Heart left ventricle (tissue), 13 donors: ENCODE data around the gene CTXN3.

Experiments
- POLR2A ChIP-seq, 2 donors: fragments of 450-650 bp; IDR thresholded peaks; one replicate each; pipeline ENCODE4 v1.6.1; 2017; ENCODE audit warnings: antibody characterized with exemption in 2 of 2, mild to moderate bottlenecking in 2 of 2, moderate library complexity in 2 of 2
- TF ChIP-seq, protein P1 (sequence below), 12 donors: fragments of 200-600 bp; sonication (generic) in 4 of 12; IDR thresholded peaks; one replicate each; pipeline versions ENCODE4 v1.5.0 to v1.8.0; 2018 to 2022; ENCODE audit warnings: antibody characterized with exemption in 12 of 12, mild to moderate bottlenecking in 5 of 12
- donor health status: ischemic (EF 13 %, LVEDD 7.1; RV severe dilation, severe dysfunction).
- donor health status: DM: no; HTN: yes; CAD: no.
- donor health status: DM: no; HTN: no; CAD: no.
- donor health status: ischemic (EF 25% LVEDD 6.9; RV normal size, moderate dysfunction).
- donor health status: ischemic (EF 25% LVEDD 5.7; RV mildly dilated, moderate dysfunction).
- donor health status: ischemic (EF 35%, LVEDD 5.7; RV mildly dilated, moderate dysfunction).
- donor health status: nonischemic (EF 11% LVEDD 7.7; RV severe dilation, severe dysfunction).
- donor health status: DM: yes; HTN: yes; CAD: no.
- donor health status: PGD.
- donor health status: ischemic (EF 29% LVEDD 5.4; RV normal size, mild dysfunction).
- donor health status: nonischemic (EF 23%, LVEDD 6.1; RV moderate dilation, normal function).

DNA sequence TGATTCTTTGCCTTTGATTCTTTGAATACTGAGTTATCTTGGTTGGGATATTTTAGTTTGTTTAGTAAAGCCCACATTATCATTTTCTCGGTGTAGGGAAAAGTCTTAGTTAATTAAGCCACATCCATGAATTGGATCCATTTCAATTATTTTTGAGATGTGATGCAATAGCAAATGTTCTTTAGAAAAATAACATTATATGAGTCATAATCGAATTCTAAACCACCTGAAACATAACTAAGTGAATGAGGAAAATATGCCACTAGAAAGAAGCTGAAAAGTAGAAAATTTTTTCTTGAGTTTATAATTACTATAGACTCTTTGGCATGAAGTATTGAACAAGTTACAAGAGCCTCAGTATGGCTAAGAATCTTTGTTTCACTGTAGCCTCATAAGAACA, 36.8 kb downstream of the CTXN3 start:
- no peak for TF ChIP-seq POLR2A (IDR thresholded peaks at IDR 0.05)
- TF ChIP-seq, protein P1, sequence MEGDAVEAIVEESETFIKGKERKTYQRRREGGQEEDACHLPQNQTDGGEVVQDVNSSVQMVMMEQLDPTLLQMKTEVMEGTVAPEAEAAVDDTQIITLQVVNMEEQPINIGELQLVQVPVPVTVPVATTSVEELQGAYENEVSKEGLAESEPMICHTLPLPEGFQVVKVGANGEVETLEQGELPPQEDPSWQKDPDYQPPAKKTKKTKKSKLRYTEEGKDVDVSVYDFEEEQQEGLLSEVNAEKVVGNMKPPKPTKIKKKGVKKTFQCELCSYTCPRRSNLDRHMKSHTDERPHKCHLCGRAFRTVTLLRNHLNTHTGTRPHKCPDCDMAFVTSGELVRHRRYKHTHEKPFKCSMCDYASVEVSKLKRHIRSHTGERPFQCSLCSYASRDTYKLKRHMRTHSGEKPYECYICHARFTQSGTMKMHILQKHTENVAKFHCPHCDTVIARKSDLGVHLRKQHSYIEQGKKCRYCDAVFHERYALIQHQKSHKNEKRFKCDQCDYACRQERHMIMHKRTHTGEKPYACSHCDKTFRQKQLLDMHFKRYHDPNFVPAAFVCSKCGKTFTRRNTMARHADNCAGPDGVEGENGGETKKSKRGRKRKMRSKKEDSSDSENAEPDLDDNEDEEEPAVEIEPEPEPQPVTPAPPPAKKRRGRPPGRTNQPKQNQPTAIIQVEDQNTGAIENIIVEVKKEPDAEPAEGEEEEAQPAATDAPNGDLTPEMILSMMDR (IDR thresholded peaks at IDR 0.05): no peak
